Measurements from ENCODE around the gene SHLD1. TPM values are rescaled to one million over a fixed set of nuclear protein-coding genes. Genes with fewer than 3 reads are reported as not detected.
A peak's percentile ranks its signal among the peaks of the same experiment; 100 is the strongest.
"Not testable (repeated sequence)": the region's sequence is repeated elsewhere in the genome, so short reads cannot be mapped to it uniquely, and the experiment has no call there.

The SHLD1 gene
- total RNA-seq, 1 donor from 2014 or later: 6.9 TPM

- no peak for TF ChIP-seq CTCF (conservative IDR thresholded peaks at IDR 0.05)
- peaks cover 18% of the 10 kb centered on the region for H3K4me1 Mint-ChIP-seq
- peaks cover 4% of the 10 kb centered on the region for H3K27me3 Mint-ChIP-seq (ENCODE audit: low read depth)
- peaks cover 3% of the 10 kb centered on the region for H3K9me3 Mint-ChIP-seq
- peak overlapping the region; percentile 74 for H3K4me3 Mint-ChIP-seq
- H3K27ac Mint-ChIP-seq (ENCODE audit: unreplicated experiment): no peak overlapping the region
- H3K36me3 Mint-ChIP-seq (ENCODE audit: low read depth): no peaks in the 10 kb centered on the region
- DNase-seq (ENCODE audit: low read depth, low spot score): no peak
These were observed 2.0 kb upstream of the SHLD1 start for GRCh38 chr20:5748246-5748645.

- not testable (repeated sequence) for H3K27ac Mint-ChIP-seq (ENCODE audit: unreplicated experiment); H3K9me3 Mint-ChIP-seq; H3K36me3 Mint-ChIP-seq (ENCODE audit: low read depth); DNase-seq (ENCODE audit: low read depth, low spot score); H3K27me3 Mint-ChIP-seq (ENCODE audit: low read depth); H3K4me3 Mint-ChIP-seq
- H3K4me1 Mint-ChIP-seq: peaks cover 18% of the 10 kb centered on the region
These were observed 669 bp upstream of the SHLD1 start for GRCh38 chr20:5749512-5749951.

GRCh38 chr20:5751856-5752255 lies 1.7 kb downstream of the SHLD1 start:
- H3K4me3 Mint-ChIP-seq: peak overlapping the region; percentile 50
- H3K9me3 Mint-ChIP-seq: peaks cover 3% of the 10 kb centered on the region
- no peaks in the 10 kb centered on the region for H3K36me3 Mint-ChIP-seq (ENCODE audit: low read depth)
- DNase-seq (ENCODE audit: low read depth, low spot score): no peak
- H3K27ac Mint-ChIP-seq (ENCODE audit: unreplicated experiment): no peak overlapping the region
- no peak for TF ChIP-seq CTCF (conservative IDR thresholded peaks at IDR 0.05)
- peaks cover 18% of the 10 kb centered on the region for H3K4me1 Mint-ChIP-seq
- H3K27me3 Mint-ChIP-seq (ENCODE audit: low read depth): peaks cover under 1% of the 10 kb centered on the region

- Mint-ChIP-seq H3K4me1 (peaks cover 18% of the 10 kb centered on the region), H3K27me3 (ENCODE audit: low read depth) (no peaks in the 10 kb centered on the region), H3K9me3 (peaks cover 3% of the 10 kb centered on the region), H3K27ac (ENCODE audit: unreplicated experiment) (no peak overlapping the region), H3K36me3 (ENCODE audit: low read depth) (peaks cover 2% of the 10 kb centered on the region), H3K4me3 (peak overlapping the region; percentile 42)
- no peak for DNase-seq (ENCODE audit: low read depth, low spot score)
- no peak for TF ChIP-seq CTCF (conservative IDR thresholded peaks at IDR 0.05)
These were observed 3.6 kb downstream of the SHLD1 start for GRCh38 chr20:5753814-5754213.

- no peak for TF ChIP-seq CTCF (conservative IDR thresholded peaks at IDR 0.05)
- no peaks in the 10 kb centered on the region for H3K27me3 Mint-ChIP-seq (ENCODE audit: low read depth)
- no peak for DNase-seq (ENCODE audit: low read depth, low spot score)
- no peaks in the 10 kb centered on the region for H3K4me1 Mint-ChIP-seq
- no peak overlapping the region for H3K4me3 Mint-ChIP-seq
- no peaks in the 10 kb centered on the region for H3K9me3 Mint-ChIP-seq
- peaks cover 2% of the 10 kb centered on the region for H3K36me3 Mint-ChIP-seq (ENCODE audit: low read depth)
- no peak overlapping the region for H3K27ac Mint-ChIP-seq (ENCODE audit: unreplicated experiment)
These were observed 7.7 kb downstream of the SHLD1 start for GRCh38 chr20:5757949-5758348.

- H3K27ac Mint-ChIP-seq (ENCODE audit: unreplicated experiment): no peak overlapping the region
- H3K36me3 Mint-ChIP-seq (ENCODE audit: low read depth): peaks cover 2% of the 10 kb centered on the region
- no peak for DNase-seq (ENCODE audit: low read depth, low spot score)
- no peaks in the 10 kb centered on the region for H3K27me3 Mint-ChIP-seq (ENCODE audit: low read depth)
- H3K4me3 Mint-ChIP-seq: no peak overlapping the region
- H3K9me3 Mint-ChIP-seq: no peaks in the 10 kb centered on the region
- TF ChIP-seq CTCF (conservative IDR thresholded peaks at IDR 0.05): no peak
- no peaks in the 10 kb centered on the region for H3K4me1 Mint-ChIP-seq
These were observed 16.0 kb downstream of the SHLD1 start for GRCh38 chr20:5766085-5766764.
